GM23338 (cell line): ENCODE data around the gene USP28. TPM values are rescaled to one million over a fixed set of nuclear protein-coding genes. Genes with fewer than 3 reads are reported as not detected.

Source experiments
- ATAC-seq: fragments of 200-7000 bp; cut with Tn5 transposase; 3 replicates; pipeline ENCODE4 v1.9.1; 2020
- DNase-seq: peaks from one replicate; pipeline ENCODE4 v3.0.0-alpha.2; 2015; ENCODE audit warnings: low spot score
- H2AFZ ChIP-seq: fragments of 200-600 bp; sonication (generic); 2 replicates; pipeline ENCODE4 v1.8.0; 2016; ENCODE audit warnings: antibody characterized with exemption, mild to moderate bottlenecking, moderate library complexity
- H3F3A ChIP-seq: fragments of 200-600 bp; sonication (generic); replicated peaks from 2 replicates; pipeline ENCODE4 v1.8.0; 2017; ENCODE audit warnings: antibody characterized with exemption, mixed run types, low read depth
- H3K27ac ChIP-seq: fragments of 200-600 bp; sonication (generic); 2 replicates; pipeline ENCODE4 v1.6.1; 2016; ENCODE audit warnings: low read depth
- H3K27me3 ChIP-seq: fragments of 200-600 bp; sonication (generic); 2 replicates; pipeline ENCODE4 v1.8.0; 2016; ENCODE audit warnings: mild to moderate bottlenecking, mixed run types, moderate library complexity; ENCODE audit not compliant: insufficient read depth
- H3K36me3 ChIP-seq: fragments of 200-600 bp; sonication (generic); 2 replicates; pipeline ENCODE4 v1.8.0; 2016; ENCODE audit warnings: mild to moderate bottlenecking; ENCODE audit not compliant: insufficient read depth
- H3K4me1 ChIP-seq: fragments of 200-600 bp; sonication (generic); 2 replicates; pipeline ENCODE4 v1.8.0; 2016; ENCODE audit warnings: mild to moderate bottlenecking, moderate library complexity; ENCODE audit not compliant: insufficient read depth
- H3K4me2 ChIP-seq: fragments of 200-600 bp; sonication (generic); 2 replicates; pipeline ENCODE4 v1.7.1; 2017; ENCODE audit warnings: mixed run types
- H3K4me3 ChIP-seq: fragments of 200-600 bp; sonication (generic); 2 replicates; pipeline ENCODE4 v1.6.1; 2016; ENCODE audit warnings: mixed run types
- H3K79me2 ChIP-seq: fragments of 200-600 bp; sonication (generic); replicated peaks from 2 replicates; pipeline ENCODE4 v1.8.0; 2017; ENCODE audit warnings: mild to moderate bottlenecking; ENCODE audit not compliant: insufficient read depth
- H3K9me2 ChIP-seq: fragments of 200-600 bp; sonication (generic); 2 replicates; pipeline ENCODE4 v1.8.0; 2017; ENCODE audit not compliant: insufficient read depth
- H4K20me1 ChIP-seq: fragments of 200-600 bp; sonication (generic); replicated peaks from 2 replicates; pipeline ENCODE4 v1.8.0; 2017; ENCODE audit warnings: mild to moderate bottlenecking; ENCODE audit not compliant: insufficient read depth
- H3K27ac Mint-ChIP-seq: 2 replicates; pipeline ENCODE4 v1.8.0; 2020; ENCODE audit warnings: inconsistent platforms, mild to moderate bottlenecking, moderate library complexity, mixed read lengths
- H3K27me3 Mint-ChIP-seq: 3 replicates; pipeline ENCODE4 v1.8.0; 2022; ENCODE audit warnings: low read depth, mild to moderate bottlenecking, moderate library complexity, mixed read lengths, inconsistent platforms; ENCODE audit not compliant: insufficient read depth, poor library complexity
- H3K36me3 Mint-ChIP-seq: 3 replicates; pipeline ENCODE4 v1.8.0; 2021; ENCODE audit warnings: low read depth, mild to moderate bottlenecking, inconsistent platforms, moderate library complexity, mixed read lengths
- H3K4me1 Mint-ChIP-seq: 3 replicates; pipeline ENCODE4 v1.8.0; 2020; ENCODE audit warnings: mild to moderate bottlenecking, inconsistent platforms, mixed read lengths
- H3K4me3 Mint-ChIP-seq: 3 replicates; pipeline ENCODE4 v1.8.0; 2021; ENCODE audit warnings: moderate library complexity, mild to moderate bottlenecking, inconsistent platforms, mixed read lengths
- H3K9me3 Mint-ChIP-seq: 3 replicates; pipeline ENCODE4 v1.8.0; 2020; ENCODE audit warnings: moderate library complexity, mild to moderate bottlenecking, inconsistent platforms, mixed read lengths
- CREB1 ChIP-seq: fragments of 250-450 bp; sonication (Bioruptor Pico); IDR thresholded peaks from 2 replicates; pipeline ENCODE4 v1.5.0; 2020; ENCODE audit warnings: low read depth, mild to moderate bottlenecking, moderate library complexity
- ETS1 ChIP-seq: IDR thresholded peaks from 2 replicates; pipeline ENCODE4 v1.6.1; 2016; ENCODE audit warnings: antibody characterized with exemption
- EZH2 ChIP-seq: fragments of 200-600 bp; sonication (generic); IDR thresholded peaks from one replicate; pipeline ENCODE4 v1.8.0; 2017; ENCODE audit warnings: antibody characterized with exemption, mild to moderate bottlenecking, low read depth; ENCODE audit not compliant: unreplicated experiment
- EZH2phosphoT487 ChIP-seq: fragments of 200-600 bp; sonication (generic); IDR thresholded peaks from one replicate; pipeline ENCODE4 v1.8.1; 2018; ENCODE audit warnings: antibody characterized with exemption; ENCODE audit not compliant: unreplicated experiment
- JUNB ChIP-seq: IDR thresholded peaks from one replicate; pipeline ENCODE4 v1.6.1; 2016; ENCODE audit warnings: antibody characterized with exemption; ENCODE audit not compliant: unreplicated experiment
- NANOG ChIP-seq: IDR thresholded peaks from 2 replicates; pipeline ENCODE4 v1.6.1; 2016; ENCODE audit warnings: antibody characterized with exemption, borderline replicate concordance
- POLR2AphosphoS5 ChIP-seq: IDR thresholded peaks from 2 replicates; pipeline ENCODE4 v1.6.1; 2016; ENCODE audit warnings: antibody characterized with exemption, low read depth
- STAT1 ChIP-seq: IDR thresholded peaks from one replicate; pipeline ENCODE4 v1.6.1; 2016; ENCODE audit warnings: antibody characterized with exemption; ENCODE audit not compliant: unreplicated experiment
- ZNF114 ChIP-seq: fragments of 250-450 bp; sonication (Bioruptor Pico); IDR thresholded peaks from 2 replicates; pipeline ENCODE4 v1.5.0; 2020; ENCODE audit warnings: mild to moderate bottlenecking, moderate library complexity
- ZNF331 ChIP-seq: fragments of 250-450 bp; sonication (Bioruptor Pico); IDR thresholded peaks from 2 replicates; pipeline ENCODE4 v1.5.0; 2020; ENCODE audit warnings: low read depth, mild to moderate bottlenecking, moderate library complexity
- polyA plus RNA-seq: library from polyadenylated mRNA; unstranded; fragments of >200 nt; fragmentation: Nextera tagmentation; extraction: Ambion mirVana; gene quantifications from 2 replicates; pipeline ENCODE4 v1.2.1, GENCODE V29; 2016
- total RNA-seq: library from RNA; depleted of rRNA; stranded (reverse); fragments of >200 nt; shearing (Covaris generic); gene quantifications from 2 replicates; pipeline ENCODE4 v1.2.3, GENCODE V29; 2014
- TF ChIP-seq, protein P1 (sequence below): IDR thresholded peaks from one replicate; pipeline ENCODE4 v1.6.1; 2018; ENCODE audit warnings: antibody characterized with exemption; ENCODE audit not compliant: unreplicated experiment
- TF ChIP-seq, protein P2 (sequence below): fragments of 250-450 bp; sonication (Bioruptor Pico); IDR thresholded peaks from 2 replicates; pipeline ENCODE4 v1.5.0; 2020; ENCODE audit warnings: mild to moderate bottlenecking, moderate library complexity
- TF ChIP-seq, protein P3 (sequence below), 2 experiments: fragments of 200-600 bp in 1 of 2; sonication (generic) in 1 of 2; conservative IDR thresholded peaks; 2 replicates each; pipeline versions ENCODE4 v1.5.1 to v1.6.1; 2016 to 2017; ENCODE audit warnings: antibody characterized with exemption in 2 of 2, low read depth in 2 of 2, mild to moderate bottlenecking in 2 of 2, moderate library complexity in 1 of 2

USP28 gene
- total and polyA plus RNA-seq, 2 experiments from 2014 or later: 73.9 to 171 TPM

GRCh38 chr11:113771964-113772363 is 103.4 kb downstream of the USP28 start:
- DNase-seq (no peak), ATAC-seq (no peak)
- Histone ChIP-seq H3K36me3 (no peaks in the 10 kb centered on the region; the same call in 1 of the 2 replicates), H3K4me2 (peak overlapping the region; percentile 84; the same call in 1 of the 2 replicates), H4K20me1 (0 out of 2 replicates have a peak, but pooled peaks cover 4% of the 10 kb centered on the region), H2AFZ (no peak overlapping the region), H3K27ac (no peak overlapping the region), H3K4me1 (no peaks in the 10 kb centered on the region), H3K9me2 (no peaks in the 10 kb centered on the region), H3K4me3 (peak overlapping the region; percentile 76; the same call in 1 of the 2 replicates), H3F3A (no peaks in the 10 kb centered on the region), H3K79me2 (peaks cover 34% of the 10 kb centered on the region), H3K27me3 (no peaks in the 10 kb centered on the region)
- Mint-ChIP-seq H3K9me3 (no peaks in the 10 kb centered on the region), H3K27me3 (peaks cover 5% of the 10 kb centered on the region), H3K4me1 (peaks cover 2% of the 10 kb centered on the region; the same call in 1 of the 3 replicates), H3K27ac (no peak overlapping the region), H3K4me3 (peak overlapping the region; percentile 96), H3K36me3 (peaks cover 25% of the 10 kb centered on the region)
- TF ChIP-seq EZH2 (no peak), NANOG (no peak), CREB1 (CRISPR knock-in tag) (no peak), ZNF331 (CRISPR knock-in tag) (no peak), STAT1 (no peak), POLR2AphosphoS5 (no peak), ETS1 (no peak), EZH2phosphoT487 (no peak), ZNF114 (CRISPR knock-in tag) (no peak), JUNB (no peak)
- TF ChIP-seq, protein P1, sequence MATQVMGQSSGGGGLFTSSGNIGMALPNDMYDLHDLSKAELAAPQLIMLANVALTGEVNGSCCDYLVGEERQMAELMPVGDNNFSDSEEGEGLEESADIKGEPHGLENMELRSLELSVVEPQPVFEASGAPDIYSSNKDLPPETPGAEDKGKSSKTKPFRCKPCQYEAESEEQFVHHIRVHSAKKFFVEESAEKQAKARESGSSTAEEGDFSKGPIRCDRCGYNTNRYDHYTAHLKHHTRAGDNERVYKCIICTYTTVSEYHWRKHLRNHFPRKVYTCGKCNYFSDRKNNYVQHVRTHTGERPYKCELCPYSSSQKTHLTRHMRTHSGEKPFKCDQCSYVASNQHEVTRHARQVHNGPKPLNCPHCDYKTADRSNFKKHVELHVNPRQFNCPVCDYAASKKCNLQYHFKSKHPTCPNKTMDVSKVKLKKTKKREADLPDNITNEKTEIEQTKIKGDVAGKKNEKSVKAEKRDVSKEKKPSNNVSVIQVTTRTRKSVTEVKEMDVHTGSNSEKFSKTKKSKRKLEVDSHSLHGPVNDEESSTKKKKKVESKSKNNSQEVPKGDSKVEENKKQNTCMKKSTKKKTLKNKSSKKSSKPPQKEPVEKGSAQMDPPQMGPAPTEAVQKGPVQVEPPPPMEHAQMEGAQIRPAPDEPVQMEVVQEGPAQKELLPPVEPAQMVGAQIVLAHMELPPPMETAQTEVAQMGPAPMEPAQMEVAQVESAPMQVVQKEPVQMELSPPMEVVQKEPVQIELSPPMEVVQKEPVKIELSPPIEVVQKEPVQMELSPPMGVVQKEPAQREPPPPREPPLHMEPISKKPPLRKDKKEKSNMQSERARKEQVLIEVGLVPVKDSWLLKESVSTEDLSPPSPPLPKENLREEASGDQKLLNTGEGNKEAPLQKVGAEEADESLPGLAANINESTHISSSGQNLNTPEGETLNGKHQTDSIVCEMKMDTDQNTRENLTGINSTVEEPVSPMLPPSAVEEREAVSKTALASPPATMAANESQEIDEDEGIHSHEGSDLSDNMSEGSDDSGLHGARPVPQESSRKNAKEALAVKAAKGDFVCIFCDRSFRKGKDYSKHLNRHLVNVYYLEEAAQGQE: no peak
- TF ChIP-seq, protein P2, sequence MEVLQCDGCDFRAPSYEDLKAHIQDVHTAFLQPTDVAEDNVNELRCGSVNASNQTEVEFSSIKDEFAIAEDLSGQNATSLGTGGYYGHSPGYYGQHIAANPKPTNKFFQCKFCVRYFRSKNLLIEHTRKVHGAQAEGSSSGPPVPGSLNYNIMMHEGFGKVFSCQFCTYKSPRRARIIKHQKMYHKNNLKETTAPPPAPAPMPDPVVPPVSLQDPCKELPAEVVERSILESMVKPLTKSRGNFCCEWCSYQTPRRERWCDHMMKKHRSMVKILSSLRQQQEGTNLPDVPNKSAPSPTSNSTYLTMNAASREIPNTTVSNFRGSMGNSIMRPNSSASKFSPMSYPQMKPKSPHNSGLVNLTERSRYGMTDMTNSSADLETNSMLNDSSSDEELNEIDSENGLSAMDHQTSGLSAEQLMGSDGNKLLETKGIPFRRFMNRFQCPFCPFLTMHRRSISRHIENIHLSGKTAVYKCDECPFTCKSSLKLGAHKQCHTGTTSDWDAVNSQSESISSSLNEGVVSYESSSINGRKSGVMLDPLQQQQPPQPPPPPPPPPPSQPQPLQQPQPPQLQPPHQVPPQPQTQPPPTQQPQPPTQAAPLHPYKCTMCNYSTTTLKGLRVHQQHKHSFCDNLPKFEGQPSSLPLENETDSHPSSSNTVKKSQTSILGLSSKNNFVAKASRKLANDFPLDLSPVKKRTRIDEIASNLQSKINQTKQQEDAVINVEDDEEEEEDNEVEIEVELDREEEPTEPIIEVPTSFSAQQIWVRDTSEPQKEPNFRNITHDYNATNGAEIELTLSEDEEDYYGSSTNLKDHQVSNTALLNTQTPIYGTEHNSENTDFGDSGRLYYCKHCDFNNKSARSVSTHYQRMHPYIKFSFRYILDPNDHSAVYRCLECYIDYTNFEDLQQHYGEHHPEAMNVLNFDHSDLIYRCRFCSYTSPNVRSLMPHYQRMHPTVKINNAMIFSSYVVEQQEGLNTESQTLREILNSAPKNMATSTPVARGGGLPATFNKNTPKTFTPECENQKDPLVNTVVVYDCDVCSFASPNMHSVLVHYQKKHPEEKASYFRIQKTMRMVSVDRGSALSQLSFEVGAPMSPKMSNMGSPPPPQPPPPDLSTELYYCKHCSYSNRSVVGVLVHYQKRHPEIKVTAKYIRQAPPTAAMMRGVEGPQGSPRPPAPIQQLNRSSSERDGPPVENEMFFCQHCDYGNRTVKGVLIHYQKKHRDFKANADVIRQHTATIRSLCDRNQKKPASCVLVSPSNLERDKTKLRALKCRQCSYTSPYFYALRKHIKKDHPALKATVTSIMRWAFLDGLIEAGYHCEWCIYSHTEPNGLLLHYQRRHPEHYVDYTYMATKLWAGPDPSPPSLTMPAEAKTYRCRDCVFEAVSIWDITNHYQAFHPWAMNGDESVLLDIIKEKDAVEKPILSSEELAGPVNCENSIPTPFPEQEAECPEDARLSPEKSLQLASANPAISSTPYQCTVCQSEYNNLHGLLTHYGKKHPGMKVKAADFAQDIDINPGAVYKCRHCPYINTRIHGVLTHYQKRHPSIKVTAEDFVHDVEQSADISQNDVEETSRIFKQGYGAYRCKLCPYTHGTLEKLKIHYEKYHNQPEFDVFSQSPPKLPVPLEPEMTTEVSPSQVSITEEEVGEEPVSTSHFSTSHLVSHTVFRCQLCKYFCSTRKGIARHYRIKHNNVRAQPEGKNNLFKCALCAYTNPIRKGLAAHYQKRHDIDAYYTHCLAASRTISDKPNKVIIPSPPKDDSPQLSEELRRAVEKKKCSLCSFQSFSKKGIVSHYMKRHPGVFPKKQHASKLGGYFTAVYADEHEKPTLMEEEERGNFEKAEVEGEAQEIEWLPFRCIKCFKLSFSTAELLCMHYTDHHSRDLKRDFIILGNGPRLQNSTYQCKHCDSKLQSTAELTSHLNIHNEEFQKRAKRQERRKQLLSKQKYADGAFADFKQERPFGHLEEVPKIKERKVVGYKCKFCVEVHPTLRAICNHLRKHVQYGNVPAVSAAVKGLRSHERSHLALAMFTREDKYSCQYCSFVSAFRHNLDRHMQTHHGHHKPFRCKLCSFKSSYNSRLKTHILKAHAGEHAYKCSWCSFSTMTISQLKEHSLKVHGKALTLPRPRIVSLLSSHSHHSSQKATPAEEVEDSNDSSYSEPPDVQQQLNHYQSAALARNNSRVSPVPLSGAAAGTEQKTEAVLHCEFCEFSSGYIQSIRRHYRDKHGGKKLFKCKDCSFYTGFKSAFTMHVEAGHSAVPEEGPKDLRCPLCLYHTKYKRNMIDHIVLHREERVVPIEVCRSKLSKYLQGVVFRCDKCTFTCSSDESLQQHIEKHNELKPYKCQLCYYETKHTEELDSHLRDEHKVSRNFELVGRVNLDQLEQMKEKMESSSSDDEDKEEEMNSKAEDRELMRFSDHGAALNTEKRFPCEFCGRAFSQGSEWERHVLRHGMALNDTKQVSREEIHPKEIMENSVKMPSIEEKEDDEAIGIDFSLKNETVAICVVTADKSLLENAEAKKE (CRISPR knock-in tag): no peak
- TF ChIP-seq, protein P3, sequence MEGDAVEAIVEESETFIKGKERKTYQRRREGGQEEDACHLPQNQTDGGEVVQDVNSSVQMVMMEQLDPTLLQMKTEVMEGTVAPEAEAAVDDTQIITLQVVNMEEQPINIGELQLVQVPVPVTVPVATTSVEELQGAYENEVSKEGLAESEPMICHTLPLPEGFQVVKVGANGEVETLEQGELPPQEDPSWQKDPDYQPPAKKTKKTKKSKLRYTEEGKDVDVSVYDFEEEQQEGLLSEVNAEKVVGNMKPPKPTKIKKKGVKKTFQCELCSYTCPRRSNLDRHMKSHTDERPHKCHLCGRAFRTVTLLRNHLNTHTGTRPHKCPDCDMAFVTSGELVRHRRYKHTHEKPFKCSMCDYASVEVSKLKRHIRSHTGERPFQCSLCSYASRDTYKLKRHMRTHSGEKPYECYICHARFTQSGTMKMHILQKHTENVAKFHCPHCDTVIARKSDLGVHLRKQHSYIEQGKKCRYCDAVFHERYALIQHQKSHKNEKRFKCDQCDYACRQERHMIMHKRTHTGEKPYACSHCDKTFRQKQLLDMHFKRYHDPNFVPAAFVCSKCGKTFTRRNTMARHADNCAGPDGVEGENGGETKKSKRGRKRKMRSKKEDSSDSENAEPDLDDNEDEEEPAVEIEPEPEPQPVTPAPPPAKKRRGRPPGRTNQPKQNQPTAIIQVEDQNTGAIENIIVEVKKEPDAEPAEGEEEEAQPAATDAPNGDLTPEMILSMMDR (conservative IDR thresholded peaks at IDR 0.05; ENCODE audit: low read depth in 2 of 2): no peak
